GM04503 (cell line): Measurements from ENCODE around the gene ANKRD33.

Experiments used
- DNase-seq: peaks from one replicate; pipeline ENCODE4 v3.0.0-alpha.2; 2012; ENCODE audit warnings: low read depth

The ANKRD33 gene

DNA sequence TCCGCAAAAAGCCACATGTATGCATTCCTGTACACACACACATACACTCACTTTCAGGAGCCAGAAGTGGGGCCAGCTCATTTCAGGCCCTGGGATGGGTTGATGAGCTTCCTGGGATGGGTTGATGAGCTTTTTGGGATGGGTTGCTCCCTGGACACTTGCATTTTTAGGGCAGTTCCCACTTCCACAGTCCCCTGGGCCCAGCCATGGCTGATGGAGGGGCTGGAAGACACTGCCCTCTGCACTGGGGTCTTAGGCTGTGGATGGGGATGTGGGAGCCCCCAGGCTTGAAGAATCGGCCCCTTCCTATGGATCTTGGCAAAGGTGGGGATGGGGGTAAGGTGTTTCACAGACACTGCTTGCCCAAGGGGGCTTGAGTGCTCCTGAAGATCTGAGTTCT lies 32.1 kb downstream of the ANKRD33 start:
- DNase-seq = no peak

DNA sequence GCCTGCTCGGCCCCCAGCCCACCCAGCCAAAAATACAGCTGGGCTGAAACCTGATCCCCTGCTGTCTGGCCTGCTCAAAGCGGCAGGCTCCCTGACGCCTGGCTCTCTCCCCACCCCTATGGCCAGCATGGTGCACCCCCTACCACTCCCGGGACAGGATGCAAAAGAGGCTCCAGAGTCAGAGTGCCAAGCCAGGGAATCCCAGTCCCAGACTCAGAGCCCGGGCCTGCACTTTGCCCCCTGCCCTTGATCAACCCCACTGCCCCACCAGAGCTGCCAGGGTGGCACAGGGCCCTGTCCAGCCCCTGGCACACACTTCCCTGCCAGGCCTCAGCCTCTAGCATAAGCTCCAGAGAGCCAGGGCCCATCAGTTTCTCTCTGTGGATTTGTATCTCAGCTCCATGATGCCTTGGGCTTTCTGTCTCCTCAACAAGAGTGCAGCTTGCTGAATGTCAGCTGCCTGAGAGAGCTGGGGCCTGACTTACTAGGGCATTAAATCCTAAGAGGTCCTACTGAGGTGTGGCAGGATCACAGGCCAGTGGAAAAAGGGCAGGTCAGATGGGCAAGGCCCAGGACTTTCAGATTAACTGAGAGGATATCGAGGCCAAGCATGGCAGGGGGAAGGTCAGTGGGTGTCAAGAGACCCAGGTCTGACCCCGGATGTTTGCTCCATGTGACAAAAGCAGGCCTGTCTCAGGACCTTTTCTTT lies 33.3 kb downstream of the ANKRD33 start:
- DNase-seq = no peak

DNA sequence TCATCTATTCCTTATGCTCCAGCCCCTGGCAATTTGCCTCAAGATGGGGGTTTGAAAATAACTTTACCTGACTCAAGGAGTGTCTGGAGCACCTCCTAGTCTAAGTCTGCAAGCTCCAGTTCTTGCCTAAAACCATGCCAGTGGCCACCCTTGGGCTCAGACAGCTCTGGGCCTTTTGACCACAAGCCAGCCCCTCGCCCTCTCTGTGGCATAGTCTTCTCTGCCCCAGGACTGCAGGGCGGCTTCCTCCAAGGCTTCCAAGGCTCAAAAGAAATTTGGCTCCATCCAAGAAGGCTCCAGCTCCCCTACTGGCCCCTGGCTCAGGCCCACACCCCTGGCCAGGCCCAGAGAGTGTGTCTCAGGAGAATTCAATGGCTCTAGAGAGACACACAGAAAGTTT lies 34.2 kb downstream of the ANKRD33 start:
- no peak for DNase-seq

DNA sequence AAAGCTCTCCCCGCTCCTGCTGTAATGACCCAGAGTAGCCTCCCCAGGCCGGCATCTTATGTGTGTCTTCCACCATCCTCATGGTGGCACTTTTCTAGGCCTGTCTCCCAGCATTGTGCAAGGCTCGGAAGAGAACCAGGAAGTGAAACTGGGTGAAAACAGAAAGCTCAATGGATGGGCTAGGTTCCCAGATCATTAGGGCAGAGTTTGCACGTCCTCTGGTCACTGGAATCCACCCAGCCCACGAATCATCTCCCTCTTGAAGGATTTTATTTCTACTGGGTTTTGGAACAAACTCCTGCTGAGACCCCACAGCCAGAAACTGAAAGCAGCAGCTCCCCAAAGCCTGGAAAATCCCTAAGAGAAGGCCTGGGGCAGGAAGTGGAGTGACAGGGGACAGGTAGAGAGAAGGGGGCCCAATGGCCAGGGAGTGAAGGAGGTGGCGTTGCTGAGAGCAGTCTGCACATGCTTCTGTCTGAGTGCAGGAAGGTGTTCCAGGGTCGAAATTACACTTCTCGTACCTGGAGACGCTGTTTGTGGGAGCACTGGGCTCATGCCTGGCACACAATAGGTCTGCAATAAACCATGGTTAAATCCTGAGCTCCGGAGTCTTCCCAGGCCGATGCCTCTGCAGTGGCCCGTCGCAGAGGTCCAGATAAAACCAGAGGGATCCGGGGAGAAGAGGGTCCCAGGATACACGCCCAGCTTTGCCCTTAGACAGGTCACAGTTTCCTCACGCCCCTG lies 35.0 kb downstream of the ANKRD33 start:
- DNase-seq = peak; percentile 66

DNA sequence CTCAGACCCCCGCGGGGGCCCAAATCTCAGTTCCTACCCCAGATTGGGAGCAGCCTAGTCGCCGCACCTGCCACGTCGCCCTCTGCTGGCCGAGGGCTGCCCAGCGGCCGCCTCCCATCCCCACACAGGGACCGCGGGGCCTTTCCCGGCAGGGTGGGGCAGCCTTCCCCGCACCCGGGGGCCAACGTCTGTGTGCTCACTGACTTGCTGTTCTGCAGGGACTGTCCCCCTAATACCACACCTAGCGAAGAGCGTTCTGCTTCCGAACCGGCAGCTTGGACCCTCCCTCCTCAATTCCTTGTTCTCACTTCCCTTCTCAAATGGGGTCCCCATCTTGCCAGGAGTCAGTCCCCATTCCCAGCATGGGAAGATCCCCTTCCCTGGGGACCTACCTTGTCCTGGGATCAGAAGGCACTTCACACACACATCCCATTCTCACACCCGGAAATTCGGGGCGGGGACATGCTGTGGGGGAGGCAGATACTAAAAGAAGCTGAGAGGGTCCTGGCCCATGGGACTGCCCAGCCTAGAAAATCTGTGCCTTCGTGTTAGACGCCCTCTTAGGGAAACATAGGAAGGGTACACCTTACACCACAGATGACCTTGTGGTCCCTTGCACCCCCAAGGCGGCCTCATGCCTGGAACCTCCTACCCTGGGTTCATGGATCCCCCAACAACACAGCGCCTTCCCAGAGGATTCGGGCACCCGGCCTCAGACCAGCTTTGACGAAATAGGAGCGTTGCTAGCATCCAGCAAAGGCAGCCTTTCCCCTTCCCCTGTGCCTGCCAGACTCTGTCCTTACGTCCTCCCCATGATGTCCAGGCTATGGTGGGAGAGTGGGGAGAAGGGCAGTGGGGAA lies 35.8 kb downstream of the ANKRD33 start:
- no peak for DNase-seq

DNA sequence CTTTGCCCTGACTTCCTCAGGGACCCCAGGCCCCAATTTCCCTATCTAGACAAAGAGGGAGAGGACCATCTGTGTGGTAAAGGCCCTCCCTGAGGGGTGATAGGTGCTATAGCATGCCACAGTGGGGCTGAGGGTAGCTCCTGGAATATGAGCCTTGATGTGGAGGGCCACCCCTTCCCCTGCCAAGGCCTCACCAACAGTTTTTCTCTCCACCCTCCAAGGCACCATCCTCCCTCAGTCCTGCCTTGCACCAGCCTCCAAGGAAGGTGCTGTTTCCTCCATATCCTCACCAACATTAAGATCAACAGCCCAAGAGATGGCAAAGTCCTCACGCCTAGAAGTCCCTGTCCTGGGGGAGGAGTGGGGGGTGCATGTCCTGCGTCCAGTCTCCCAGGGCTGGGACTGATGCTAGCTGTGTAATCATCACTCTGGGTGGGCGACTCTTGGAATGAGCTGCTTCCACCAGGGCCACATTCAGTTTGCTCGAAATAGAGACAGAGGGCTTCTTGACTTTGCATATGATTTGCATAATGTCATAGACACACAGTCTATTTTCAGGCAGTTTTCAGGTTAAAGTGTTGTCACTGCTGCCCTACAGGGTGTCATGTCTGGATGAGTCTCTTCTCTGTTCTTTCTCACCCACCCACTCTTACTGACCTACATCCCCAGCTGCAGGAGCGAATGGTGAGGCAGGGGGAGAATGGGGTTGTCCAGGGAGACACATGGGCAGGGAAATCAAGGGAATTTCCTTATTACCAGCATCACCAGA lies 36.8 kb downstream of the ANKRD33 start:
- no peak for DNase-seq

DNA sequence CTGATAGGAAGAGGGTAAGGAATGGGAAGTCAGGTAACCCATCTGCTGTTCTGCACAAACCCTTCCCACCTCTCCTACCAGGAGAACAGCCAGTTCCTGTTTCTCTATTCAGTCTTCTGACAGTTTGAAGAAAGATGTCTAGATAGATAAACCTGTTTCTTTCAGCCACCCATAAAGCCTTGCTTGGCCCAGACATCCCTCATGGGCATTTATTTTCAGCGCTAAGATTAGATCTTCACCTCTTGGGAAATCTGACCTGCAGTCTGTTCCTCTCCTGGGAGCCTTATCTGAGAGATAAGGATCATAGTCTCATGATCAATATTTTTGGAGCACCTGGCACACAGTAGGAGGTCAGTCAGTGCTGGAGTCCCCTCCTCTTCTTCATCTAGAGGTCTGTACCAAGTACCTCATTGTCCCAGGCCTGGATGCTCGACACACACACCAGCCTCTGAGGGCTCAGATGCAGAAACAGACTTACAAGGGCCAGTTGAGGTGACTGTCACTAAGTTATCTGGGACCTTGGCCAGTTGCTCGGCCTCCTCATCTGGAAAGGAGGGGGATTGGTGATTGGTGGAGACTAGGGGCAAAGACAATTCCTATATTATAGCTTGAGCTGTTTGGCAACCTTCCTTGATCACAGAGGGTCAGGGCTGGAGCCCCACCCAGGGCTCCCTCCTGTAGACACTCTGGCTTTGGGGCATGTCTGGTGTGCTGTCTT lies 37.6 kb downstream of the ANKRD33 start:
- DNase-seq = no peak

DNA sequence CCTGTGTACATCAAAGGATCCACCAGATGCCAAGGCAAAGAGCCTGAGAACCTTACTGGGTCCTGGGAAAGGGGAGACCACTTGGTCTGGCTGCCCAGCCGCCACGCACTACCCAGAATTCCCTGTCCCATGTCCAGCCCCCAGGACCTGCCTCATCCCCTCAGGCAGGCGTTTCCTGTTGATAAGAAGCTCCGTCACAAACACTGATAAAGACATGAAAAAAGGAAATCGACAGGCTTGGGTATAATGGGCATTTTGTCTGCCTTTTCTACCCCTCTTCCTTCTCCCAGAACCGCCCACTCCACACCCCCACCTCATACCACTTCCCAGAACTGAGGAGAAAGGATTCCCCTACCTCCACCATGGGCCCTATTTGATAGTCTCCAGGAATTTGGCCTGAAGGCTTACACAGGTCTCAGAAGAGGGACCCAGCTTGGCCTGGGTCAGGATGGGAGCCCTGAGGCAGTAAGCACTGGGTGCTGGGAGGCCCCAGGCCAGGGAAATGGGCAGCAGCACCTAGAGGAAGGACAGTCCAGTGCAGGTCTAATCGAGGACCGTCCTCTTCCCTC lies 38.2 kb downstream of the ANKRD33 start:
- no peak for DNase-seq

DNA sequence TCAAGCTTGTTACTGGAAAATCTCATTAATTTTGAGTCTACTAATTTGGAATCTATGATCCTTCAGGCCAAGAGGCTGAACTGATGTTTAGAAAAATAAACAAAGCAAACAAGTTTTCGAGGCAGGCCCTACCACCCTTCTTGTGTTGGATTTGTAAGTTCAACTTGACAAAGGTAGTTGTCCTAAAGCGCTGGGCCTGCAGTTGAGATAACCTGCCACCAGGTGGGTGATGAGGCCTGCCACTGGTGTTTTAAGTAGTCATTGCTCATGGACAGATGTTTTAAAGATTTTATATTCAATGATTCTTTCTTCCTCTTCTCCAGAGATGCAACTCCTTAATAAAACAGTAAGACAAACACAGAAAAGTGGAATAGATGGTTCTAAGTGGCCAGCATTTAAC lies 38.8 kb downstream of the ANKRD33 start:
- DNase-seq = no peak

DNA sequence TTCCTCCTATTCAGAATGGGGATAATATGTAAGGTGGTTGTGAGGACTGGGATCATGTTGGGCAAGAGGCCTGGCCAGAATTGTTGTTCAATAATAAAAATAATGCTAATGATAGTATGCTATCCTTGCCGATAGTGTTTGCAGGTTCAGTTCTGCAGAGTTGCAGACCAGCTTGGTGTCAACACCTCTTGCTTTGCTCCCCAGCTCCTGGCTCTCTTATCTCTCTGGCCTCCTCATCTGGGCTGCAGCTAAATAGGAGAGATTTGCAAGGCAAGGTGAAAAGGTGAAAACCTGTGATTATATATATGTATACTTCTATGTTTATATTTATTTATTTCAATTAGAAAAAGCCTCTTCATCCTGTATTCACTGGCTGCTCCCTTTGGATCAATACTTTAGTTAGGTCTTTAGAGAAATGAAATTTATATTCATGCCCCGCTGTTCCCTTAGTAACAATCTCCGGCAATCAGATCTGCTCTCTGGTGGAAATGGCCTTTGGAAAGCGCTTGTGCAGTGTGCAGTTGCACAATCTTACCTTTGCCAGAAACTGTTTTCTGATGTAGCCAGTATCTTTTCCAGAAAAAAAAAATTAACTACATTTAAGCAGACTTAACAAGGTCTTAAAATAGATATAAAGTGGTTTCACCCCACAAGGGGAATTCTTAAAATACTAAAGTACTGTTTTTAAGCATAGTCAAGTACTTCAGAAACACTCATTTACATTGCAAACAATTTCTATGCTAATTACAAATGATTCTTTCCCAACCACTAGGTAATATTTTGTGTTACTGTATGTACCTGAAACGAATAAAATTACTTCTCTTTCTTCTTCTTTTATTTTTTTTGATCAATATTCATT lies 44.5 kb downstream of the ANKRD33 start:
- no peak for DNase-seq

DNA sequence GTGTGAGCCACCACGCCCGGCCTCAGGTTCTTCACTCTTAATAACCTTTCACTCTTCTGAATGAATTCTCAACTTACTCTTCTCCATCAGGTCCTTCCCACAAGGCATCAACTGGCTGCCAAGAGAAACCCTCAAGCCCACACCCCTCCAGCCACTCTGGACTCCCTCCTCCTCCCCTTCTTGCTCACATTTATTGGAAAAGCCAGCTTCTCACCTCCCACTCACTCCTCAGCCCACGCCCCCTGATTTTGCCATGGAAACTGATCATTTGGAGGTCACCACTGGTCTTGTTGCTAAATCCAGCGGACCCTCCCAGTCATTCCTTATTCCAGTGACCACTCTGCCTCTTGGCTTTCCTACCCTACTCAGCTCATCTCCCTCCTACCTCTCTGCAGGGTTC lies 46.2 kb downstream of the ANKRD33 start:
- no peak for DNase-seq

DNA sequence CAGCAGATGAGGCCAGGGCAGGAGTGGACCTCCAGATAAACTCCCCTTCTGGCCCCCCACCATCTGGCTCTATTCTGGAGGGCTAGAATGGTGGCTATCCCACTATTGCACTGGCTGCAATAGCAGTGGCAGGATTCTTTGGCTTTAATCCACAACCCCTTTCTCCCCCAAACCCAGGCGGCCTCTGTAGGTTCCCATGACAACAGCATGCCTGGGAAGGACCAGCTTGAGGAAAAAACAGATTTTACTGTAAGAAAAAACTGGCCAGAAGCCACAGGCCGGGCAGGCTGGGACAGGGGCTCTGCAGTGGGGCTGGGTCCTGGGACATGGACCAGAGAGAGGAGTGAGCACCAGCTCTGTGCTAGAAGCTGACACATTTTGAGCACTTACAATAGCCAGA lies 50.0 kb downstream of the ANKRD33 start:
- DNase-seq = no peak

DNA sequence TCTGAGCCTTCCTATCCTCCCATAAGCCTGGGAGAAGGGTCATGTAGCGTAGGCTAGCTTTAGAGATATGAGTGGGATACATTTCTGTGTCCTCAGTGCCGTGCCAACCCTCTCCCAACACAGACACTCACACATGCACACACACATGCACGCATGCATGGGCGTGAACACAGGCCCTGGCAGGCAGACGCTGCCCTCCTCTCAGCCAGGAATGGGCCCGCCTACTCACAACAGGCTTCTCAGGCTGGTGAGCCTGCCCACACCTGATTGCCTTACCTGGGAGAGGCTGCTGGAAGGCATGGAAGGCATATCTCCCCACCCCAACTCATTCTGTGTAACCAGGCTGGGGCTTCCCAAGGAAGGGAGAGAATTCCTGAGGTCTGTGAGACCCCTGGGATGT lies 50.8 kb downstream of the ANKRD33 start:
- no peak for DNase-seq

DNA sequence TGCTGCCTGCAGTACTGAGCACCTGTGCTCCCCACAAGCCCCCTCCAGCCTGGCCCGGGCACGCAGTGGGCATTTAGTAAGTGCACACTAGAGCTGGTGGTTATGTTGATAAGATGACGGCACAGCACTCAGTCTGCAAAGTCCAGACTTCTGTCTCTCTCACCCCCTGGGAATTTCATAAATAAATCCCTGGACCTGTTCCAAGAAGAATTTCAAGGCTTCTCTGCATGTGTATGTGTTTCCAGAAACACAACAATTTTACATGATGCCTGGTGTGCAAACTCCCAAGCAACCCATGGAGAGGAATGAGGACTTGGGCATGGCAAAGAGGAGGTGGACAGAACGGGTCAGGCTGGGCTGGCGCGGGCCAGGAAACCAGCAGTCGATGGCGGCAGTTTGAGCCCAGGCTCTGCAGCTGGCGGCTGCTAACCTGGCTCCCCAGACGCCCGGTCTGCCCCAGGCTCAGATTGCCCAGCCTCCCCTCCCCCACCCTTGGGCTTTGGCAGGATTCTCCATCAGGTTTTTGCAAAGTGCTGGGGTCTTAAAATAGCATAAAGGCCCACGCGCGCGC lies 53.2 kb downstream of the ANKRD33 start:
- DNase-seq = no peak
